H1 (cell line): Measurements from ENCODE around the gene ASTN1. TPM values are rescaled to one million over a fixed set of nuclear protein-coding genes. Genes with fewer than 3 reads are reported as not detected.

ENCODE experiments used
- CTCF ChIA-PET: fragments of 300-600 bp; sonication (Branson Sonifier 250); formaldehyde crosslinking; loops from one replicate; lab custom pipeline; 2021; ENCODE audit not compliant: partially characterized antibody; lab: Charles Lee
- POLR2A ChIA-PET: fragments of 300-600 bp; sonication (Branson Sonifier 250); formaldehyde crosslinking; loops from one replicate; lab custom pipeline; 2021; ENCODE audit warnings: inconsistent platforms; ENCODE audit not compliant: partially characterized antibody; lab: Charles Lee
- DNase-seq, 2 experiments: peaks; one replicate each; pipeline versions ENCODE4 v3.0.0 to v3.0.0-alpha.2; 2010 to 2022; ENCODE audit warnings: low spot score in 2 of 2, low read depth in 1 of 2, mixed read lengths in 1 of 2
- FAIRE-seq: peaks from 2 replicates; lab custom pipeline; 2011; peaks lifted over from hg19 to GRCh38; lab: Jason Lieb, UNC
- H2AFZ ChIP-seq: 2 replicates; pipeline ENCODE4 v1.8.1; 2012; ENCODE audit warnings: low read length, inconsistent platforms
- H2AK5ac ChIP-seq: 2 replicates; pipeline ENCODE4 v1.6.1; 2013; ENCODE audit warnings: low read depth, low read length
- H2BK120ac ChIP-seq: replicated peaks from 2 replicates; pipeline ENCODE3; 2013; ENCODE audit warnings: low read depth, low read length, inconsistent platforms
- H2BK12ac ChIP-seq: 2 replicates; pipeline ENCODE4 v1.6.1; 2013; ENCODE audit warnings: low read depth, low read length
- H2BK15ac ChIP-seq: 2 replicates; pipeline ENCODE4 v1.6.1; 2013; ENCODE audit warnings: low read length
- H2BK20ac ChIP-seq: 2 replicates; pipeline ENCODE4 v1.6.1; 2013; ENCODE audit warnings: low read length
- H2BK5ac ChIP-seq: 2 replicates; pipeline ENCODE4 v1.6.1; 2013; ENCODE audit warnings: low read depth, low read length
- H3K14ac ChIP-seq: 2 replicates; pipeline ENCODE4 v1.6.1; 2013; ENCODE audit warnings: inconsistent platforms; ENCODE audit not compliant: insufficient read length
- H3K18ac ChIP-seq: 2 replicates; pipeline ENCODE4 v1.6.1; 2013; ENCODE audit warnings: low read length; ENCODE audit errors: extremely low read depth
- H3K23ac ChIP-seq: 2 replicates; pipeline ENCODE4 v1.6.1; 2013; ENCODE audit warnings: inconsistent platforms; ENCODE audit not compliant: insufficient read length
- H3K23me2 ChIP-seq: 2 replicates; pipeline ENCODE4 v1.6.1; 2013; ENCODE audit warnings: low read depth, low read length
- H3K27ac ChIP-seq: 2 replicates; pipeline ENCODE4 v1.6.1; 2011; ENCODE audit warnings: low read depth, low read length, inconsistent platforms
- H3K27me3 ChIP-seq, 4 experiments: replicated peaks in 1 of 4; 1 replicate in 1 of 4; 2 replicates in 3 of 4; pipeline versions ENCODE4 v1.6.1 to v1.8.1; 2011 to 2013; ENCODE audit warnings: low read length in 3 of 4, mild to moderate bottlenecking in 3 of 4, inconsistent platforms in 2 of 4, mixed read lengths in 2 of 4, moderate library complexity in 1 of 4; ENCODE audit not compliant: control insufficient read depth in 3 of 4, insufficient read depth in 3 of 4; ENCODE audit errors: extremely low read depth in 1 of 4
- H3K36me3 ChIP-seq, 4 experiments: 2 replicates each; pipeline versions ENCODE4 v1.6.1 to v1.8.1; 2011 to 2013; ENCODE audit warnings: mild to moderate bottlenecking in 4 of 4, low read length in 3 of 4, moderate library complexity in 2 of 4, control low read depth in 1 of 4, inconsistent platforms in 1 of 4; ENCODE audit not compliant: insufficient read depth in 4 of 4, control insufficient read depth in 2 of 4
- H3K4ac ChIP-seq: replicated peaks from 2 replicates; pipeline ENCODE3; 2013; ENCODE audit warnings: low read length, low read depth, mixed read lengths, inconsistent platforms; ENCODE audit not compliant: insufficient read length
- H3K4me1 ChIP-seq, 4 experiments: replicated peaks in 1 of 4; 1 replicate in 1 of 4; 2 replicates in 3 of 4; pipeline versions ENCODE4 v1.6.1 to v1.8.1; 2011 to 2013; ENCODE audit warnings: low read length in 3 of 4, inconsistent platforms in 2 of 4, mixed read lengths in 1 of 4; ENCODE audit not compliant: insufficient read depth in 4 of 4, control insufficient read depth in 3 of 4
- H3K4me2 ChIP-seq, 2 experiments: 2 replicates each; pipeline versions ENCODE4 v1.6.1 to v1.8.1; 2011 to 2013; ENCODE audit warnings: low read depth in 2 of 2, low read length in 2 of 2, control low read depth in 1 of 2, inconsistent platforms in 1 of 2, mild to moderate bottlenecking in 1 of 2; ENCODE audit not compliant: insufficient read depth in 1 of 2
- H3K4me3 ChIP-seq, 4 experiments: fragments of 200-600, 300-600 bp in 1 of 4; sonication (generic), shearing (Covaris generic), sonication (Bioruptor Twin) in 1 of 4; 2 replicates each; pipeline versions ENCODE4 v1.5.1 to v1.8.1; 2011 to 2016; ENCODE audit warnings: low read length in 4 of 4, low read depth in 3 of 4, control low read depth in 2 of 4, inconsistent platforms in 2 of 4, mild to moderate bottlenecking in 2 of 4, mixed read lengths in 1 of 4, moderate library complexity in 1 of 4; ENCODE audit not compliant: insufficient read depth in 2 of 4; ENCODE audit errors: extremely low read depth in 1 of 4
- H3K56ac ChIP-seq: replicated peaks from 2 replicates; pipeline ENCODE3; 2013; ENCODE audit warnings: low read depth, mild to moderate bottlenecking, mixed read lengths, low read length, inconsistent platforms; ENCODE audit not compliant: insufficient read length
- H3K79me1 ChIP-seq: 2 replicates; pipeline ENCODE4 v1.6.1; 2013; ENCODE audit warnings: low read depth, low read length, control low read depth
- H3K79me2 ChIP-seq, 2 experiments: 2 replicates each; pipeline versions ENCODE4 v1.6.1 to v1.8.1; 2012 to 2013; ENCODE audit warnings: low read length in 2 of 2, mild to moderate bottlenecking in 2 of 2, inconsistent platforms in 1 of 2; ENCODE audit not compliant: insufficient read depth in 2 of 2, control insufficient read depth in 1 of 2
- H3K9ac ChIP-seq, 4 experiments: replicated peaks in 1 of 4; 1 replicate in 1 of 4; 2 replicates in 3 of 4; pipeline versions ENCODE4 v1.6.1 to v1.8.1; 2011 to 2013; ENCODE audit warnings: low read depth in 3 of 4, low read length in 3 of 4, control low read depth in 2 of 4, mild to moderate bottlenecking in 2 of 4, moderate library complexity in 2 of 4, inconsistent platforms in 1 of 4; ENCODE audit errors: extremely low read depth in 1 of 4
- H3K9me3 ChIP-seq, 2 experiments: 2 replicates each; pipeline versions ENCODE4 v1.6.1 to v1.8.1; 2012 to 2013; ENCODE audit warnings: mild to moderate bottlenecking in 2 of 2, moderate library complexity in 2 of 2, control low read depth in 1 of 2, inconsistent platforms in 1 of 2, low read depth in 1 of 2, low read length in 1 of 2, mixed read lengths in 1 of 2; ENCODE audit not compliant: insufficient read depth in 2 of 2
- H4K20me1 ChIP-seq, 2 experiments: replicated peaks in 1 of 2; 2 replicates each; pipeline versions ENCODE3 to v1.8.1; 2011 to 2013; ENCODE audit warnings: inconsistent platforms in 2 of 2, low read length in 2 of 2, mild to moderate bottlenecking in 1 of 2; ENCODE audit not compliant: insufficient read depth in 2 of 2, control insufficient read depth in 1 of 2
- H4K5ac ChIP-seq: 2 replicates; pipeline ENCODE4 v1.6.1; 2013; ENCODE audit warnings: low read length, low read depth, mixed read lengths, inconsistent platforms; ENCODE audit not compliant: insufficient read length
- H4K8ac ChIP-seq: 2 replicates; pipeline ENCODE4 v1.8.0; 2013; ENCODE audit warnings: mild to moderate bottlenecking, moderate library complexity, low read length, inconsistent platforms; ENCODE audit not compliant: insufficient read depth; ENCODE audit errors: extremely low read depth
- H4K91ac ChIP-seq: replicated peaks from 2 replicates; pipeline ENCODE3; 2013; ENCODE audit warnings: low read length, mixed read lengths, inconsistent platforms; ENCODE audit not compliant: insufficient read length
- ASH2L ChIP-seq: fragments of 200-600, 300-600 bp; sonication (generic); IDR thresholded peaks from one replicate; pipeline ENCODE4 v1.7.1; 2017; ENCODE audit warnings: low read length
- BACH1 ChIP-seq: IDR thresholded peaks from 2 replicates; pipeline ENCODE4 v1.6.1; 2012; ENCODE audit warnings: low read length, improper control_type of control experiment
- CBX8 ChIP-seq: fragments of 300-800, 300-1000 bp; sonication (generic); IDR thresholded peaks from 2 replicates; pipeline ENCODE4 v1.7.1; 2016; ENCODE audit warnings: low read depth, low read length, borderline replicate concordance
- CEBPB ChIP-seq: IDR thresholded peaks from 2 replicates; pipeline ENCODE4 v1.6.1; 2012; ENCODE audit warnings: low read depth, low read length
- EGR1 ChIP-seq: IDR thresholded peaks from 2 replicates; pipeline ENCODE4 v1.6.1; 2011; ENCODE audit warnings: low read depth, low read length, borderline replicate concordance
- EZH2 ChIP-seq: fragments of 200-600 bp; sonication (generic); IDR thresholded peaks from 2 replicates; pipeline ENCODE4 v1.7.1; 2012; ENCODE audit warnings: low read depth, mild to moderate bottlenecking, moderate library complexity, low read length, inconsistent platforms; ENCODE audit not compliant: severe bottlenecking
- KDM4A ChIP-seq: IDR thresholded peaks from one replicate; pipeline ENCODE4 v1.7.1; 2012; ENCODE audit warnings: low read depth, mild to moderate bottlenecking, moderate library complexity, low read length, inconsistent platforms; ENCODE audit not compliant: severe bottlenecking
- KDM5A ChIP-seq: fragments of 200-600 bp; IDR thresholded peaks from 2 replicates; pipeline ENCODE4 v1.7.1; 2012; ENCODE audit warnings: mild to moderate bottlenecking, low read length, inconsistent platforms, mixed read lengths
- NRF1 ChIP-seq: IDR thresholded peaks from 2 replicates; pipeline ENCODE4 v1.6.1; 2011; ENCODE audit warnings: mild to moderate bottlenecking, low read depth, low read length, improper control_type of control experiment
- POLR2AphosphoS5 ChIP-seq: IDR thresholded peaks from 2 replicates; pipeline ENCODE4 v1.6.1; 2011; ENCODE audit warnings: low read depth, low read length
- POU5F1 ChIP-seq: IDR thresholded peaks from 2 replicates; pipeline ENCODE4 v1.6.1; 2011; ENCODE audit warnings: low read depth, mild to moderate bottlenecking, low read length, moderate library complexity
- RBBP5 ChIP-seq: IDR thresholded peaks from 2 replicates; pipeline ENCODE4 v1.7.1; 2012; ENCODE audit warnings: low read depth, mild to moderate bottlenecking, inconsistent platforms, low read length, moderate library complexity, borderline replicate concordance
- TAF7 ChIP-seq: optimal IDR thresholded peaks from 2 replicates; pipeline ENCODE3; 2011; ENCODE audit warnings: low read depth, mild to moderate bottlenecking, inconsistent platforms, low read length, moderate library complexity, borderline replicate concordance
- TCF12 ChIP-seq: IDR thresholded peaks from 2 replicates; pipeline ENCODE4 v1.6.1; 2011; ENCODE audit warnings: low read depth, mild to moderate bottlenecking, low read length
- WGBS, 2 experiments: shearing (Covaris generic) in 1 of 2; methylation state at CpG; one replicate each; pipeline versions ENCODE4 v1.1.6 to v1.1.7; 2013 to 2015; ENCODE audit warnings: low lambda C conversion rate in 2 of 2, mixed read lengths in 2 of 2, inconsistent platforms in 1 of 2, low coverage in 1 of 2, missing lambda C conversion rate in 1 of 2; ENCODE audit not compliant: insufficient replicate concordance in 2 of 2, insufficient coverage in 1 of 2, insufficient read length in 1 of 2; ENCODE audit errors: extremely low coverage in 1 of 2, missing lambda C conversion rate in 1 of 2; 5-methylcytosine and 5-hydroxymethylcytosine counted together
- polyA plus RNA-seq, 7 experiments: library from polyadenylated mRNA; depleted of rRNA in 3 of 7; stranded (reverse) in 5 of 7; unstranded in 2 of 7; fragments of >200 nt in 5 of 7; fragments of 200-250 nt in 2 of 7; gene quantifications; 1 replicate in 5 of 7; 2 replicates in 1 of 7; 4 replicates in 1 of 7; pipeline versions ENCODE4 v1.2.1 to v1.2.3, GENCODE V29; 2011 to 2013; ENCODE audit warnings: missing spikeins in 2 of 7, mixed read lengths in 2 of 7
- total RNA-seq: library from RNA; stranded (reverse); fragmentation: NEBNext Ultra II Directional; extraction: Animal tissue kit (Norgen Biotek cat#: 25700); gene quantifications from 2 replicates; pipeline ENCODE4 v1.2.1, GENCODE V29; 2021

Gene ASTN1
- total and polyA plus RNA-seq, 2 of the 8 experiments (the other 6 are each of a cell fraction or from before 2014, with no cell fraction given), result 2.9 to 4.1 TPM

DNA sequence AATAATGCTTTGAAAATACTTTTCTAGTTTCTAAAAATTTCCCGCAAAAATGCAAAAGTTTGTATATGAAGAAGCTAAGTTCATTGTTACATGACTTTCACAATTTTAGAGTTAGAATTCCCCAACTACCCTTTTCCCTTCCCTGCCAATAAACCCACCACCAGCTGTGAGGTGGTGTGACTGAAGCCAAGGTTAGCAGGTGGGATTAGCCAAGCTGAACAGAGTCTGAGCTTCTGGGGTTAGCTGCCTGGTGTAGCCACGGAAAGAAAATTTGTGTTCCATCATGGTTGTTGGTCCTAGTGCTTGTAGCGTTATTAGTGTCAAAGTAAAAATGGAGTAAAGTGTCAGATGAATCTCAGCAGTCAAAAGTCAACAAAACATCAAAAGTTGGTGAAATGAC, 110.9 kb downstream of the ASTN1 start:
- DNase-seq, result no peak
- Histone ChIP-seq H2AK5ac (no peak overlapping the region), H2BK20ac (no peak overlapping the region), H2BK12ac (no peak overlapping the region), H3K23me2 (no peaks in the 10 kb centered on the region), H4K5ac (no peak overlapping the region), H2BK15ac (no peak overlapping the region), H3K56ac (no peak overlapping the region), H3K4ac (no peak overlapping the region), H3K27me3 (no peaks in the 10 kb centered on the region), H3K9me3 (no peaks in the 10 kb centered on the region), H3K36me3 (no peaks in the 10 kb centered on the region), H3K79me2 (no peaks in the 10 kb centered on the region), H3K23ac (no peak overlapping the region), H3K4me2 (no peak overlapping the region), H3K14ac (no peak overlapping the region), H2BK120ac (no peak overlapping the region), H3K4me1 (no peaks in the 10 kb centered on the region), H3K27ac (no peak overlapping the region), H4K20me1 (no peaks in the 10 kb centered on the region), H4K91ac (no peak overlapping the region), H3K4me3 (no peak overlapping the region), H2AFZ (no peak overlapping the region), H4K8ac (no peak overlapping the region), H3K9ac (no peak overlapping the region), H3K18ac (no peak overlapping the region), H3K79me1 (no peaks in the 10 kb centered on the region; the same call in 1 of the 2 replicates), H2BK5ac (no peak overlapping the region)
- TF ChIP-seq POLR2AphosphoS5, result no peak
- TF ChIP-seq CEBPB, result no peak
- TF ChIP-seq NRF1, result no peak
- no peak for TF ChIP-seq RBBP5
- no peak for TF ChIP-seq TAF7
- TF ChIP-seq EGR1, result no peak
- TF ChIP-seq KDM5A, result no peak
- TF ChIP-seq KDM4A, result no peak
- TF ChIP-seq CBX8, result no peak
- TF ChIP-seq BACH1, result no peak
- TF ChIP-seq EZH2, result no peak
- TF ChIP-seq TCF12, result no peak
- no peak for TF ChIP-seq POU5F1
- TF ChIP-seq ASH2L, result no peak
- WGBS, 2 experiments, result 79% methylated on average over 3 of the region's 3 CpGs; no CpG with 5 or more reads in 1 of the 2 experiments
- POLR2A ChIA-PET, result no interaction called here
- no peak for FAIRE-seq
- CTCF ChIA-PET, result interaction anchor here (1.4 kb wide), 1 partner anchor 11 kb away, joined by 4 read pairs; no protein-coding TSS in a partner anchor
